Germinal center (tissue), 1 donor: ENCODE results near the gene CHSY1.
"Not testable (repeated sequence)": the region's sequence is repeated elsewhere in the genome, so short reads cannot be mapped to it uniquely, and the experiment has no call there.

Source experiments
- DNase-seq: peaks from one replicate; pipeline ENCODE4 v3.0.0; 2012; ENCODE audit warnings: mixed read lengths, low spot score

Gene CHSY1

DNA sequence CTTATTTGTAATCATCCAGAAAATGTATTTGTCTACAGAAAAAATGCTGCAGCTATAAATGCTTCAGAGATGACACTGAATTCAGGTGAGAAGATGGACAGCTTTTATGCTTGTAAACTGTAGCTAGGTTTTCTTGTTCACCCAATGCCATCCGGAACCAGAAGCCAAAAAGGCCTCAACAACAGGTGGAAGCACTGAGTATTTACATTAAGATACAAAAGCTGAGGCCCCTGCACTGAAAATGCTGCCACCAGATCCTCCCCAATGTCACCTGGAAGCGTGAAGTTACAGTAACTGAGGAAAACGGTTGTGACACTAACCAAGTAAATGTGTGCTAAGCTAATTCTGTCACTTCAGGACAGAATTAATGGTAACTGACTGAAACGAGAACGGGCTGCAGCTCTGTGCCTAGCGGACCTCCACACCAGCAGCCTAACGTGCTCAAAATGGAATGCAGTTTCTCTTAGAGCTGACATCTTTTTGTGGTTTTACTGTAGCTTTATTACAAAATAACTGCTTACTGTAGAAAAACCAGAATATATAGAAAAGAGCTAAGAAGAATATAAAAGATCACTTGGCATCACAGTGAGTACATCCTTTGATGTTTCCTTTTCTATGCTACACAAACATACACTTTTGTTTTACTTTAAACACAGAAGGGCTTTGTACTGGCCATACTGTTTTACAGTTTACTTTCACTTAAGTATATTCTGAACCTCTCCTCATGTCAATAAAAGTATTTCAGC lies 7.6 kb downstream of the CHSY1 start:
- DNase-seq = no peak

DNA sequence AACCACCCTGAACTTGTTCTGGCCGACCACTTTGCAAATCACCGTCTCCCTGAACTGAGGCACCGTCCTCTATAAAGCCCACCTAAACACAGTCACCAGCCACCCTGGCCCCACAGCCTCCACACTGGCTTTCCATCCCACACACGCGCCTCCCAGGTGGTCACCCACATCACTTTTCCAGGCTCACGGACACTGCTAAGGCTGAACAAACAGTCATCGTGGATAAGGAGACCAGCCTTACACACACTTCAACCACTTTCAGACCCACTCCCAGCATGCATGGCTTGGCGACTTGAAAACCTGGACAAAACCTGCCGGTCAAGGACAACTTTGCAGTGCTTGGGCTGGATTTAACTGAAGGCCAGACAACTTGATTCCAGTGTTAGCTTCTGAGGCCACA lies 8.4 kb downstream of the CHSY1 start:
- no peak for DNase-seq

DNA sequence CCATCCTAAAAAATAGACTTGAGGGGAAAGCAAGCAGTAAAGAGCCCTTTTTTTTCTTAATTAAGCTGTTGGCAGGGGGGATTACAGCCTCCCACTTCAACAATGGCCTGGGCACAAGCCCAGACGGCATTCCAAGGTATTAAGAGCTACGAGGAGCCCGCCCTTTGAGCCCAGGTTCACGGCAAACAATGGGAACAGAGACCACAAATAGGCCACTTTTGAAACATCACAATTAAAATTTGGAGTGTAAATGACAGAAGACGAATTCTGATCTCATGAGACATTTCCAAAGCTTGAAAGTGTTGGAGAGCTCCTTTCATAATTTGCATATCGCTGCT lies 8.9 kb downstream of the CHSY1 start:
- no peak for DNase-seq

DNA sequence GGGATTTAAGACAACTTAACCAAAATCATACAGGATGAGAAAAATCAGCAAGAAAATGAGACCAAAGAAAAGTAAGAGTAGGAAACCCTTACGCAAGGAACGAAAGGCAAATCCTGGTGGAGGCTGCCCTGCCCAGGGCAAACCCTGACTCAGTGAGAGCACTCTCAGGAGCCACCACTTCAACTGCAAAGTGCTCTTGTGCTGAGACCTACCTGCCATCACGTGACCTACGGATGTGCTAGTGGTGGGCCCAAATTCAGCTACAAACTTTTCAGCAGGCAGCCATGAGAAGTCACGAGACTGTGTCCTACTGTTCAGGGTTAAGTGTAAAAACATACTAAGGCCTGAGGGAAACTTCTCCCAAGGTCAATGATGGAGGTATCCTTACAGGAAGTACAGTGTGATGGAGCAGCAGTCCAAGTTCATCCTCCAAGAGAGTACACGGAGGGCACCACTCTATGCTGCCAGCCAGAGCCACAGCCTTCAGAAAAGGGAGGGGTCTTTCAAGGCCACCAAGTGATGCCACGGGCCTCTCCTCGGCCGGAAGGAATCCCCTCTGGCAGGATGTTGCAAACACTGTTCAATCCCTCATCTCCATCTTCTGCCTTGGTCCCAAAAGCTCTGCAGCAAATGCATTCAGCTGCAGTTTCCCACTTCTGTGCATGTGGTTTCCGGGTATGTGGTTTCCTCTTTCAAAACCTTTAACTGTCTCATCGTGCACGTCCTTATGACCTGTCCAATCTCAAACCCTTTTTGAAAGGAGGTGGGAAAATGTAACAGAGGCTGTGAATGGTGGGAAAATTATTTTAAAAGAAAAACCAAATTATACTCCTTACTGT lies 9.5 kb downstream of the CHSY1 start:
- DNase-seq = peak; percentile 72

DNA sequence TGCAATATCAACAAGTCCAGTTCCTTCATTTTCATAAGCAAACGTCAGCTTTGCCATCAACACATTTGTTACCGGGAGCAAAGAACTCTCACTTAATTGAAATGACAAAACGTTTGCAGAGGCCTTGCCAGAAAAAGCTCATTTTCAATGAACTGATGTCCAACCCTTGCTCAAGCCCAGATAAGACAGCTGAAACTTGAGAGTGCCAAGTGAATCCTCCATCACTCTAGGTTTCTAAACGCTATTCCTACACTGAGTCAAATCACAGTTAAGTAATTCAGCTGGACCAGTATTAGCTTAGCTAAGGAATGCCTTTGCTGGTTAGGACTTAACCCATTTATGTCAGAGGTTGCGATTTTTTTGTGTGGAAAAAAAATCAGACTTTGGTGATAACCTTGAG lies 11.5 kb downstream of the CHSY1 start:
- no peak for DNase-seq

DNA sequence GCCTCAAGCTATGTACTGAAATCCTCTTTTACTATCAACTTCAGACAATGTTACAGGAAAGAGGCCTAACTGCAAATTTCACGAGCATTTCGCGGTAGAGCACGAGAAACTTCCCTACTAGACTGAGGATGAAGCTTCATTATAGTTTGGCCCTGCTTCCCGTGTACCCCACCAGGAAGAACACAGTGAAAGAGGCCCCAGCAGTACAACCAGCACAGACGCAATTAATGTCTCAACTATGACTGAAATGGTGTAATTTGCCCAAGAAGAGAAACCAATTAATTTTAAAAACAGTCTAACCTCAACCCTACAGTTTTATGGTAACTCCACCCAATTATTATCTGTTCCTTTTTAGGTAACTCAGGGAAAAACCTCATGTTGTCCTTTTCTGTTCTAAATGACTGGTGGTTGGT lies 12.1 kb downstream of the CHSY1 start:
- no peak for DNase-seq

DNA sequence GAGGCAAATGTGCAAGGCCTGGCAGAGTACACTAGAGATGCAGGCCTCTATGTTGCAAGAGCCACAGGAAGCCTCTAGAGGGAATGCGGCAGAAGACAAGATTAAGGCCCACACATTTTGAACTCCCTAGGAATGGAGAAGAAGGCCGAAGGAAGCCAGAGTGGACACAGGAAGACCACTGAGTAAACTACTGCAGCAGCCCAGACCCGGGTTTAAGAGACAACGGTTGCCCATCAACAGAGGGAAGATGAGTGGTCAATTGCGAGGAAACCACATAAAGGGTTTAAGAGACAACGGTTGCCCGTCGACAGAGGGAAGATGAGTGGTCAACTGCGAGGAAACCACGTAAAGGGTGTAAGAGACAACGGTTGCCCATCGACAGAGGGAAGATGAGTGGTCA lies 14.6 kb downstream of the CHSY1 start:
- no peak for DNase-seq

DNA sequence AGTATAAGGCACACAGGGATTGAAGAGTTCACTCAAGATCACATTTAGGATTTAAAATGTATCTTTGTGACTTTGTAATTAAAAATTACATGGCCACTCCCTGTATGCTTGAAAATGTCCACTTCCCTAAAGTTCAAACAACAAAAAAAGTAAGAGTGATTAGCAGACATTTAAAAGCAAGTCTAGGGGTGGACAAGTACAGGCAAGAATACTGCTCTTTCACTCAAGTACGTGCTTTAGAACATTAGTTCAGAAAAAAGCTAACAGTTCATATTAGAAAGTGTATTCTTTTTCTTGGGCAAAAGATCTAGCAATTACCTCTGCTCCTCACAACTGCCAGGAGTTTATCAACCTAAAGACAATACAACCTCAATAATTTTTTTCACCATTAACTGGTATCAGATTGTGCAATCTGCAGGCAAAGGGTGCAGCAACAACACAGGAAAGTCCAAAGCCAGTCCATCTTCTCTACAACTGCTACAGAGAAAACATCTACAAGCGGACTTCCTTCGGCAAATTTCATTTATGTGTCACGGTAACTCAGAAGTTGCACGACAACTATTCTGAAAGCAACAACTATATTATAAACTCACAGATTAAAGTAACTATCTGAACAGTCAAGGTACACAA lies 18.1 kb downstream of the CHSY1 start:
- no peak for DNase-seq

DNA sequence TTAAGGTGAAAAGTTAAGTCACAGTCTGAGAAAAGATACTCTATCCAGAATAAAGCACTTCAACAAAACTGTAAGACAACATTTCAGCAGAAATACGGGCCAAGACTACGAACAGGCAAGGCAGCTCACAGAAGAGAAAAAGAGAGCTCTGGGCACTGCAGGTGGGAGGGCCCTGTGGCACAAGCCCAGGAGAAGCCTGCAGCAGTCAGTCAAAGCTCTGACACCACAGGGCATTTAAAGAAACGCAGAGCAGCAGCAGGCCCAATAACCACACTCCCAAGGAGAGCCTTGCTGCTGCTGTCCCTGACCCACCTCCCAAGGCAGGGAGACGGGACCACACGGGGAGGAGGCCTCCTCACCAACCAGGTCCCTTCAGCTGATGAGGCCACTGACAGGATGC lies 19.2 kb downstream of the CHSY1 start:
- DNase-seq = no peak

DNA sequence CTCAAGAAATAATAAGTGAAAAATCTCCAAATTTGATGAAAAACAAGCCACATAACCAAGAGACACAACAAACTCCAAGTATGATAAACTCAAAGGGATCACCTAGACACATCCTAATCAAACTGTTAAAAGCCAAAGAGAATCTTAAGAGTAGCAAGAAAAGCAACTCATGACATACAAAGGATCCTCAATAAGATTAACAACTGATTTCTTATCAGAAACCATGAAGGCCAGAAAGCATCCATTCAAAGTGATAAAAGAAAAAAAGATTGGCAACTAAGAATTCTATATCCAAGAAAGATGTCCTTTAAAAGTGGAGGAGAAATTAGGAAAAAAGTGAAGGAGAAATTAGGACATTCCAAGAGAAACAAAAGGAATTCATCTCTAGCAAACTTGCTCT lies 23.5 kb downstream of the CHSY1 start:
- no peak for DNase-seq

DNA sequence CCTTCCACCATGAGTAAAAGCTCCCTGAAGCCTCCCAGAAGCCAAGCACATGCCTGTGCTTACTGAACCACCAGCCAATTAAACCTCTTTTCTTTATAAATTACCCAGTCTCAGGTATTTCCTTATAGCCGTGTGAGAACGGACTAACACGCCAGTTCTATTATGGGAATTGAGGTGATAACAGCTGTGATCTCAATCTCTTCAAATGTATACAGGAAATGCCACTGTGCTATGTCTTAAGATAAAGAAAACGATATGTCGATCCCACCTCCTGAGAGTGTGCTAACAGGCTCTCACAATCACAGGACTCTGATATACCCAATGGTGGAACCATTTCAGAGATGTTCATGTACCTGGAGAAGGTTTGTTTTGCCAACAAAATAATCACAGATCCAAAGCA lies 26.2 kb downstream of the CHSY1 start:
- DNase-seq = no peak

DNA sequence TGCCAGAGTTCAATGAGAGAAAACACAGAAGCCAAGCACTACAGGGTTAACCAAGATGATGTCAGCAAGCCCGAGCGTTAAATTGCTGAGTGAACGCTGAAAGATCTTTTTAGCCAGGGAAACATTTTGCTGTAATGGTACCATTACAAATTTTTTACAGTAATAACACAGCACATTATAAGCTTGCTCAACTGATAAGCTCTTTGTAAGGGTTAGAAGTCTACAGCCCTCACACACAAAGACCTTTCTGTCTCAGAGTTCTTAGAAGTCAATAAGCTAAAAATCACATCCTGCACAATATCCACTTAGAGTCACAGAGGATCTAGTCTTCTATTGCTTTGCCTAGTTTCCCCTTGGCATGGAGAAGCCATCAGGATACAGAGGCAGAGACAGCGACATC lies 29.9 kb downstream of the CHSY1 start:
- no peak for DNase-seq

DNA sequence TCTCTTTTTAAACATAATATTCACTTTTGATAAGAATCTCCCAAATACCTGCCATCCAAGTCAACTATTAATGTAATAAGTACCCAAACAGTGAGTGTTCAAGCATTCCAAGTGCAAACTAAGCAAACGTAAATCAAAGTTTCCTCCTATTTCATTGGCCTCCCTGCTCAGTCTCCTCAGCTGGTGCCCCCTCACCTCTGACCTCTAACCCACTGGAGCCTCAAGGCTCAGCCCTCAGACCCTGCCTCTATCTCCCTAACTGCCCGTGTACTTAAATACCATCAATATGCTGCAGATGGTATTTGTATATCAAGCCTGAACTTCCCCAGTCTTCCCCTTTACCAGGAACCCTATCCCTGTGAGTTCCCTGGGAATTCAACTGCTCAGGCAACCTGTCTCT lies 31.8 kb downstream of the CHSY1 start:
- no peak for DNase-seq

DNA sequence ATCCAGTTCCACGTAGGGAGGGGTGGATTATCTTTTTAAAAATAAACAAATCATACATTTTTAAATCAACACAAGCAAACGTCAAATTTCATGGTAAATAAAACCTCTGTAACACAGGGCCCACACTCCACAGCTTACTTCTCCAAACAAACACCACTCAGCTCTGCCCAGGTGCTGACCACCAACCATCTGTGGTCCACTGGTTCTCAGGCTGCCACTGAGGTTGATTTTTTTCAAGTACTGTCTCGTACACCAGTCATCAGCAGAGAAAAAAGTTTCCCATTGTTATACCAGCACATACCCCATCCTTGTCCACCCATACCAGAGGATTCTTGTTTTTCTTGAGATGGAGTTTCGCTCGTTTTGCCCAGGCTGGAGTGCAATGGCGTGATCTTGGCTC lies 32.4 kb downstream of the CHSY1 start:
- no peak for DNase-seq

DNA sequence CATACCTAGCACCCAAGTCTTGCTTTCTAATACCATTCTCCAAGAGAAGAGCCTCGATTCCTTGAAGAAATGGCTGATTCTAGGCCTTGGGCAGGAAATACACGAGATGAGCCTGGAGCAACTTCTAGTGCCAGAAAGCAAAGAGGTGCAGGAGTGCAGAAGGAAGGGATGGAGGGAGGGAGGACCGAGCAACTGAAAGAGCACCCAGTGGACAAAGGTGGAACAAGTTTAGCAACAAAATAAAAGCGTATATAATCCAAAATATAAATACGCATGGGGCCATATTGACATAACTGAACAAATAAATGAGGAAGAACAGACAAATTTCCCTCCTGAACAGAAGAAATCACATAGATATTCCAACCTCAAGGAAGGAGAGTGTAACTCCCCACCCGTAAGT lies 34.4 kb downstream of the CHSY1 start:
- DNase-seq = no peak

DNA sequence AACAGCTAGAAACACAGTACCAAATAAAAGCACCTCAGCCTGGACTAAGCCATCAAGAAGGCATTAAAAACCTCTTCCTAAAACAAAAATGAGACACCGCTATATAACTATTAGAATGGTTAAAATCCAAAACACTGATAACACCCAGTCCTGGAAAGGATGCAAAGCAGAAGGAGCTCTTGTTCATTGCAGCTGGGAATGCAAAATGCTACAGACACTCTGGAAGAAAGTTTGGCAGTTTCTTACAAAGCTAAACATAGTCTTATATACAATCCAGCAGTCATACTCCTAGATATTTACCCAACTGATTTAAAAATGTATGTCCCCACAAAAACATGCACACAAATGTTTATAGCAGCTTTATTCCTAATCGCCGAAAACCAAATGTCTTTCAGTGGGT lies 35.7 kb downstream of the CHSY1 start:
- DNase-seq = no peak

DNA sequence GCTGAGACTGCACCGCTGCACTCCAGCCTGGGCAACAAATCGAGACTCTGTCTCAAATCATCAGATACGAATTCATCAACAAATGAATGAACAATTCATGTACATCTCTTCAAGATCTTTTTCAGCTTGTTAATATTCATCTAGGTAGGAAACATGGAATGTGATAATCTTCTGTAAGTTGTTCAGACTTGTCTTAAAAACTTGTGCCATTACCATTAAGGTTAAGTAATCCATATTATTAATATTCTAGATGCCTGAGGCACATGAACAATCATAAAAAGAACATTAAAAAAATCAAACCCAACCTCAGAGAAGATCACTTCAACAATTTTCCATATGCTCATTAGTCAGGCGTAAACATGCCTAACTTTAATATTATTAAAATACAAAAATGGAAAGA lies 36.2 kb downstream of the CHSY1 start:
- DNase-seq = no peak

DNA sequence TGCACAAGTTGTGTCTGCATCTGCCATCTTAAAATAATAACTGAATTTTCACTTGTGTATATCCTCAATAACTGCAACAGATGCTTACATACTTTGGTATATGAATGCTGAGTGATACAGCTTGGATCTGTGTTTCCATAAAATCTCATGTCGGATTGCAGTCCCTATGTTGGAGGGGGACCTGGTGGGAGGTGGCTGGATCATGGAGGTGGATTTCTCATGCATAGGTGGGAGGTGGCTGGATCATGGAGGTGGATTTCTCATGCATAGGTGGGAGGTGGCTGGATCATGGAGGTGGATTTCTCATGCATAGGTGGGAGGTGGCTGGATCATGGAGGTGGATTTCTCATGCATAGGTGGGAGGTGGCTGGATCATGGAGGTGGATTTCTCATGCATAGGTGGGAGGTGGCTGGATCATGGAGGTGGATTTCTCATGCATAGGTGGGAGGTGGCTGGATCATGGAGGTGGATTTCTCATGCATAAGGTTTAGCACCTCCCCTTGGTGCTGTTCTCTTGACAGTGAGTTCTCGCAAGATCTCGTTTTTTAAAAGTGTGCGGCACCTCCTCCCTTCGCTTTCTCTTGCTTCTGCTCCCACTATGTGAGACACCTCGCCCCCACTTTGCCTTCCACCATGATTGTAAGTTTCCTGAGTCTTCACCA lies 37.3 kb downstream of the CHSY1 start:
- not testable (repeated sequence) for DNase-seq

DNA sequence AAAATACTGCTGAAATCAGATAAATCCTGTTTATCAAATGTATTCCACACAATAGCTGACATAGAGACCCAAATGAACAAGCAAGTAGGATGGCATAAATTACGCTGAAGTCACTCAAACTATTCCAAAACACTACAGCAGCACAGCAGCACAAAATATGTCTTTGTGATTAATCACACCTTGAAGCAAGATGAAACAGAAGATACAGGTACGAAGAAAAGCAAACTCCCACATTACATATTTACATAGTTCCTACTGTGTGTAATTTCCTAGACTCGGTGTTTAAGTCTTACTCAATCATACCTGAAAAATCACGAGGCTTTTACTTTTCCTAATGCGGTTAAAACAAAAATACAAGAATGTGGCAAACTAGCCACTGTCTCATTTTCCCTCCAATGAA lies 38.3 kb downstream of the CHSY1 start:
- DNase-seq = no peak

DNA sequence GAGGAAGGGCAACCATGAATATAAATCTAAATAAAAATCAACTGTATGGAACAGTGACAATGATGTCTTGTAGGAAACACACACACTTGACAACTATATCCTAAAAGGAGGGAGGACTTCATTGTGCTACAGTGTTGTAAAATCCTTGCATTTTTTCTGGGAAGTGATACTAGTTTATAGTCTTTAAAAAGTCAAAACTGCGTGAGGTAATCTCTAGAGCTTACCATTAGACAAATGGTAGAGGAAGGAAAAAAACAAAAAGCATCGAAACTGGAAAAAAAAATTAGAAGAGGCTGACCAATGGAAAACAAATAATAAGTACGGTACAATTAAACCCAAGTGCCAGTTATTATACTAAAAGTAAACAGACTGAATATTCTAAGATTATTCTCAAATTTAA lies 38.7 kb downstream of the CHSY1 start:
- DNase-seq = no peak

DNA sequence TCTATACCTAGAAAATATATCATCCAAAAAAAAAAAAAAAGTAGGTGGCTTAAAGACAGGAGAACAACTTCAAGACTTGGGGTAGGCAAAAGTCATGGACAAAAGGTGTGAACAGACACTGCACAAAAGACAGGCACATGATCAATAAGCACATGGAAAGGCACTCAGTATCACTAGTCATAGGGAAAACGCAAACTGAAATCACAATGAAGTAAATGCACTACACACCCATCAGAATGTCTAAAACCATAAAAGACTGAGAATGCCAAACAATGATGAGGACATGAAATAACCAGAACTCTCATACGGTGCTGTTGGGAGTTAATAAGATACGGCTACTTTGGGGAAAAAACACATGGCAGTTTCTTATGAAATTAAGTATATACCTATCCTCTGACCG lies 40.0 kb downstream of the CHSY1 start:
- DNase-seq = no peak

DNA sequence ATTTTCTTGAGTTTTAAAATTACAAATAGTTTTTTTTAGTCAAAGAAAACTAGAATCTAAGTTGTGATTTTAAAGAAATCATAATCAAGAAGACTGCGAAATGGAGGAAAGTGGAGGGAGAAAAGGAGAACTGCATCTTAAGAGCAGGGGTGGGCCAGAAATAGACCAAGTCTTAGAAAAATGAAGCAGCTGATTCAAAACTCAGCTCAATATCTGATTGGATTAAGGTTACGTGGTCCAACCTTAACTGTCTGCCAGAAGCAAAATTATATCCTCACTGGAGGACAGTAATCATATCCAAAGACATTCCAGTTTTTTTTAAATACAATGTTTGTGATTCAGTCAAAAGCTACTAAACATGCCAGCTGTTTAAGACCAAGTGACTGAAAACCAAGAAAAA lies 41.4 kb downstream of the CHSY1 start:
- no peak for DNase-seq

DNA sequence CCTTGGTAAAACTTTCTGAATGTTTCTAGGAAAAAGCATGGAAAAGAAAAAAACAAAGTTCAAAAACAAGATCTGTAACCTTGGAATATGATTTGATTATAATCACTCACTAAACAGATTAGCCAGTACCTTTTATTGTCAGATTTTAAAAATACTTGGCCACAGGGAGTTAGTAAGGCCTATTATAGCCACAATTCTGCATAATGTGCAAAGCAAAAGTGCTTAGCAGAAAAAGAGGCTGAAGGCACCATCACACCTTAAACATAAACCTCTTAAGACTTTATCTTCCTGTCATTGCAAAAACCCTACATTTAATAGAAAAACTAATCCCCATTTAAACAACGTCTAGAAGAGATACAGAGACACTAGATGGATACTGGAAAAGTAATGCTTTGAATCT lies 41.8 kb downstream of the CHSY1 start:
- DNase-seq = no peak
